NCI-H1436 (cell line): ENCODE results near the gene NME7.

ENCODE experiments used
- DNase-seq: peaks from one replicate; lab custom pipeline; 2025; lab: John Stamatoyannopoulos, UW

NME7 gene

DNA sequence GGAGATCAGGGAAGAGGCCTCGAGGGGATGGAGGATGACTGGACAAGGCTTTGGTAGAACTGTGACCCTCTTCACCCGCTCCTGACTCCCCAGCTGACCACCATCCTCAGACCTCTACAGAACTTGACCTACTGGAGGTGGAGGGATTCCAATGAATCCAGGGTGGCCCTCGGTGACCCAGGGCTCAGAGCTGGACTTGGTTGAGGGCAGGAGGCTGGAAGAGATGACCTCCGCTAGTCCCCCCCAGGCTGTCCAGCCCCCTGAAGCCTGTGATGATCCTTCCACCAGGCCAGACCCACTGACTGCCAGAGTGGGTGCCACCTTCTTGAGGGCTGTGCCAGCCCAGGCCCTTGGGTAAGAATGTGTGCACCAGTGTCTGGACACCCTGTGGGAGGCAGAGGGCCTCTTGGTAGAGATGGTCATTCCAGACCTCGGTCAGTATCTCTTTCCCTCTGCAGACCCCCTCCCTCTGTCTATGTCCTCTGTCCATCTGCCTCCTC, 216.2 kb downstream of the NME7 start:
- no peak for DNase-seq

DNA sequence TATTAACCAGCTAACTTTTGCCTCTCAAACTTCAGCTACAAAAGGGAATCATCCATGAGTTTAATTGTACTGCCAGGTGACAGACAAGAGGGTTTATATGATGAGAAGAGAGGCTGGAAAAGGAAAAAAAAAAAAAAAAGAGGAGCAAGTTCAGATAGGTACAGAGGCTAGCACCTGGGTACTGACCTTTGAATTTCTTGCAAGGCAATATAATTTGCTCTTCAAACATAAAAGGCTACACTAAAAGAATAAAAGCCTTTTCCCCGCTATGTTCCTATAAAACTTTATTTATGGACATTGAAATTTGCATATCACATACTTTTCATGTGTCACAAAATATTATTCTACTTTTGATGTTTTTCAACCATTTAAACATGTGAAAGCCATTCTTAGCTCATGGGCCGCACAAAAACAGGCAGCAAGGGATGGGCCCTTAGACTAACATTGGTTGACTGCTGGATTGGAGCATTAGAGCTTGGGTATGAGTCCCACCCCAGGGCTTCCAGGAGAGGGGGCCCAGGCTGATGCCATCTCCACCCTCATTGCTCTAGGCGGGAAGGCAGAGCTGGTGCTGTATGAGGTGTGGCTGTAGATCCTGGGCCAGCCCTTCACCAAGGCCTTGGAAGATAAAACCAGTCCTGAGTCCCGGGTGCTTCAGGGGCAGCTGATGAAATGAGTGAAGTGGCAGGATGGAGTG, 216.8 kb downstream of the NME7 start:
- no peak for DNase-seq

DNA sequence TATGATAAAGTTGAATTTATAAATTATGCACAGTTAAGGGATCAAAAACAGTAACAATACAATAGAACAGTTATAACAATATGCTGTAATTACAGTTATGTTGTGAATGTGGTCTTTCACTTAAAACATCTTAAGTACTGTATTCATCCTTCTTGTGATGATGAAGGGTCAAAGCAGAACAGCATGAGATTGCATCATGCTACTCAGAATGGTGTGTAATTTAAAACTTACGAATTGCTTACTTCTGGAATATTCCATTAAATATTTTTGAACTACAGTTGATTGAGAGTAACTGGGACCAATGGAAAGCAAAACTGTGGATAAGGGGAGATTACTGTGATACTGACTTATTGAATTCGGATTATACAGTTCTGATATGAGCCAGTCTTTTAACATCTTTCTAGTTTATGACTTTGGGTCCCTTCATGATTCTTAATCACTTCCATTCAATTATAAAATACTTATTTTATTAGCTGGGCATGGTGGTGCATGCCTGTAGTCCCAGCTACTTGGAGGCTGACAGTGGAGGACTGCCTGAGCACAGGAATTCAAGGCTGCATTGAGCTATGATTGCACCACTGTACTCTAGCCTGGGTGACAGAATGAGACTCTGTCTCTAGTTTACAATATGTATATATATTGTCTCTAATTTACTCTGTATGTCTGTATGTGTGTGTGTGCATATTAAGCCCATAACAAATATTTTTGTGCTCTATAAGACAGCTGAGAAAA, 217.9 kb downstream of the NME7 start:
- no peak for DNase-seq

DNA sequence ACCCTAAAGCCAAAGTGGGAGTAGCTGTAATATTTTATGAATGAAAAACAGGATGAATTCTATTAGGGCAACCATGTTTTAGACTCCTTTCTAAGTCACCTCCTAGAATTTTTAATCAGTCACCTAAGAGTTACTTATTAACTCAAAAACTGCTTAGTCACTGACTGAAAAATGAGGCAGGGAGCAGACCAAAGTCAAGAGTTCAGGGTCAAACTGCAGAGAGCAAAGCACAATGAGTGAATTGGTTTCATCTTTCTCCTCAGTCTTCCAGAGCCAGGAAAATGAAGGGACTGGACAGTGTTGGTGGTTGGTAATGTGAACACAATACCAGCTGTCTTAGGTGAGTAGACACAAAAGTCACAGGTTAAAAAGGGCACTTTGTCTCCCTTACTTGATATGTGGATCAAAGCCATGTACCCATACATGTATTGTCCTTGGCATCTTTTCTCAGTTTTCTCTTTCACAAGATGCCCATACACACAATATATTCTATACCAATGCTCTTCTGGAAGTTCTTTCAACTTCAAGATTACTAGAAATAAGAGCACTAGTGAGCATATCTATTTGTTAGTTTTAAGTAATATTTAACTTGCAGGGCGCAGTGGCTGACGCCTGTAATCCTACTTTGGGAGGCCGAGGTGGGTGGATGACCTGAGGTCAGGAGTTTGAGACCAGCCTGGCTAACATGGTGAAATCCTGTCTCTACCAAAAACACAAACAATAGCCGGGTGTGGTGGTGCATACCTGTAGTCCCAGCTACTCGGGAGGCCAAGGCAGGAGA, 218.9 kb downstream of the NME7 start:
- DNase-seq = no peak

DNA sequence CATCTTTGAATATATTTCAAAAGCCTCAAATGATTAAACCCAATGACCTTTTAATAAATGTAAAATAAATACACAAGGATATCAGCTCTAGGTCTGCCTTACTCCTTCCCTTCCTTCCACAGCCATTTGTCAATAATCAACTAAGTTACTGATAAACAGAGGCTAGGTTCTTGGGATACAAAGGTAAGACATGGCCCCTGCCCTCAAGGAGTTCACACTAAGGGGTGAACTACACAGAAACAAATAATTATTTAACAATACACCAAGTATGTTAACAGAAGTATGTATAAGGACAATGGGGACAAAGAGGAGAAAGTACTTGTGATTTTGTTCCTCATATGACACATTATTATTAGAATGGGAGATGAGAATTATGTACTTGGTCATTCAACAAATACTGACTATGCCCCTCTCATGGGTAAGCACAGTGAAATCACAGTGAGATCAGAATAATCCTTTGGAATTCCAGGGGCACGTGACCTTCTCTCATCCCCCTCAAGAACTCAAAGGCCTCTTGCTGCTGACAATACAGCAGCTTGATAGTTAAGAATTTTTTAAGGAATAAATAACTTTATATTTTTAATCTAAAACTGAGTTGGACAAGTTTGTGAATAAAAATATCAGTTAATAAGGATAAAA, 220.9 kb downstream of the NME7 start:
- DNase-seq = no peak

DNA sequence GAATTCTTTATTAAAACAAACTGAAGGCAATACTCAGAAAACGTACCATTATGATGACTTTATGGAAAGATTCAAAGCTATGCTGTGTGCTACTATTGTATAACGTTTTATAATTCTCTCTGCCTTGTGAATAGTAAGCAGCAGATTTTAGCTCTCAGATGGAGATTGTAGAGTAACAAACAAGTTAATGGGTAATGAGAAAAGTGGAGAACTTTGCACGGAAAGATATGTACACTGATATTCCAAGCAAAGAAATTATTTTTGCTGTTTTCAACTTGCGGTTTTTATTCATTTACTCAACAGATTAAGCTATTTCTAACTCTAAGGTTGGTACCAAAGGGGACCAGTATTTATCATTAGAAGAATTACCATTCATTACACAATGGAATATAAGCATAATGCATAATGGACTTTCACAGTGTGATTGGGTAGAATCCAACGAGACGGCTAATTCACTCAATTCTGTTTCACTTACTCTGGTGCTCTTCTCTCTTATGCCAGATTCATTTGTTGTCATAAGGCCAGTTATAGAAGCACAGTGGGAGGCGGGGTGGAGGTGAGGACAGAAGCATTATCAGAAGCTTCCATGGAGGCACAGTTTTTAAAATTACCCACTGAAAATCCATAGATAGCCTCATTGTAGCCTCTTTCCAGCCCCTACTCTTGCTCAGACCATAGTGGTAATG, 222.5 kb downstream of the NME7 start:
- DNase-seq = no peak

DNA sequence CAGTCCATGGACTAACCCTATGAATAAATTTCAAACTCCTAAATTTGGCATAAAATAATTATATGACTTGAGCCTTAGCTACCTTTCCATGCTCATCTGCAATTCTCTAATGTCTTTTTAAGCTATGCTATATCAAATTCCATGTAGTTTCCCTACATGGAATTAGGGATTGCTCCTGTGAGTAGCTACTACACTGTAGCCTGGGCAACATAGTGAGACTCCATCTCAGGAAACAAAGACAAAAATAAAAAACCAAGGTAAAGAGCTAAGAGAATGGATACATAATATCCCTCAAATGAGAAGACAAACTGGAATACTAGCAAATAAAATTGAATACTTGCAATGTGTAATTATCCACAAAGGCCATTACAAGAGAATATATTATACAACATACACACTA, 223.6 kb downstream of the NME7 start:
- DNase-seq = no peak

DNA sequence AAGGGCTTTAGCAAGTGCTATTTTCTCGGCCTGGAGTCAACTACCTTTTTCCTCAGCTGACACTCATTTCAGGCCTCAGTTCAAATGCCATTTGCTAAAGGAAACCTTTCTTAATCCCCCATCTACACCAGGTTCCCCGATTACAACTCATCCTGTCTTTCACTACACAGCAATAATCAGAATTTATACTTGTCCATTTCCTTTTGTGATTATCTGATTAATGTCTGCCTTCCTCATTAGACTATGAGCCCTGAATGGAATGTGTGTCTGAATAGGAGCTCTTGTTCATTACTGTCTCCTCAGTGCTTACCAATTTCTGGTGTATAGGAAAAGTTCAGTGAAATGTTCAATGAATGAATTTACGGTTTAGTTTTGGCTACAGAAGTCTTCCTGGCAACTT, 224.3 kb downstream of the NME7 start:
- no peak for DNase-seq

DNA sequence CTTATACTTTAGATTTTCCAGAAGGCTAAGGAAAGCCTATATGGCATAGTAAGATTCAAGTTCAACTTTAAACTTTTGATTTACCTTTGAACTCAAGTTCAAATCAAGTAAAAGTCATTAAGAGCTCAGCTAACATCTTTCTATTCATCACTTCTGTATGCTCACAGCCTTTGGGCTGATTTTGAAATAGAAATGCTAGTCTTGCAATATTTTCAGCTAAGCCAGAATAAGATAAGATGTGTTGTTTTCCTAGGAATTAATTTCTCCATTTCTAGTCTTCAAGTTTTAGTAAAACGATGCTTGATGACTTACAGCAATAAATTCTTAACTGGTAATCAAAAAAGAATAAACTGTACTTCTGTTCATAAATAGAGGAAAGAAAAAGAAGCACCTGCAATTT, 225.5 kb downstream of the NME7 start:
- no peak for DNase-seq

DNA sequence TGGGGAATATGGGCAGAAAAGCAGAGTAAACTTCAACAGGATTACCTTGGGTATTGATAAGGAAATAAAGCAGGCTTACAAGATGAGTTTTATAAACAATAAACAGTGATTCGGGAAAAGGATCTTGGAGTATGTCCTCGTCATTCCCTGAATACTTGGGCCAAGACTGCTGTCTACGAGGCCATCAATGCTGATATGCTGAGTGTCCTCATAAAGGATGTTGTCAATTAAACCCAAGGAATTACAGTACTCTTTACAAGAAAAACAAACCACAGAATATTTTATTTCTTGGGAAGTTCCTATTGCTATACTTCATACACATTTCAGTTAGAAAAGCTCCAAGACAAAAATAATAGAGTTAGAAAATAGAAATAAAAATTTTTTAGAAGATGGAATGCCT, 226.2 kb downstream of the NME7 start:
- no peak for DNase-seq

DNA sequence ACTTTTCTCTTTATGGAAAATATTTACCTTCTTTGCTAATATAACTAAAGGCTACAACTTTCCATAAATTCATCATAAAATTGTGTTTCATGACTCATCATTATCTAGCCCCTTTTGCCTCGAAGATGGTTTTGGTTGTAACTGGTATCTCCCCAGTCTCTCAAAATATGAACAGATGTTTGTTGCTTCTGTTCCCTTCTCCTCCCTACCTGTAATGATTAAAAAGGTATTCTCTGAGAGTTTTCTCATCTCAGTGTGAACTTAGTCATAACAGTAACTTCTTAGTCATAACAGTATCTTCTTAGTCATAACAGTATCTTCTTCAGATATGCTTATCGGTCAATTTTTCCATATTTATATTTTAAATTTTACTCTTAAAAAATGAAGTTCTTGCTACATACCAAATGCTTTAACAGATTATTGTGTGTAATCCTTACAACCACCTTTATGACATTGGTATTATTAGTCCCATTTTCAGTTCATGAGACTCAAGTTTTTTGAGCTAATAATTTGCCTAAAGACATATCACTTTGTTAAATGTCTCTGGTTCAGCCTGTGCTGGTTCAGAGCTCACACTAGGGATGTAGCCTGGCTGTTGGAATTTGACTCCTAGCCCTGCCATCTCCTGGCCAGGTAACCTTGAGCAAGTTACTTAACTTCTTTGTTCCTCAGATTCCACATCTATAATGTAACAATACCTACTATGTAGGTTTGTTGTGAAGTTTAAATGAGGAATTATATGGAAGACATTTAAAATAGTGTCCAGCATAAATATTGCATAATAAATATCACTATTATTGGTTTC, 228.5 kb downstream of the NME7 start:
- DNase-seq = no peak

DNA sequence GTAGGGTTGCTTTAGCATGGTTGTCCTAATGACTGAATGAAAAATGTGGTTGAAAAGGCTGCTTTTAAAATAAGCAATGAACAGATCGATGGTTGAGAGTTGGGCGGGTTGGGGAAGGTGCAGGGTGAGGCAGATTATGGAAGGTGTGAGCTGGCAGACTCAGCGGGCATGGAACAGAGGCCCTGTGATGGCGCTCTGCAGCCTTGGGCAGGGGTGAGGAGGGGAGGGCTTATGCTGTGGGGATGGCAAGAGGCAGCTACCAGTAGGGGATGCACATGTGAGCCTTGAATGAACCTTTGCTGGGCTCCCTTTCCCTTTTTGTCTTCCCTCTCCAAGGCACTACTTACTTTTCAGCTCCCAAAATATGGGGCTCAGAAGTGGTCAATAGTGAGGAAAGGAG, 230.2 kb downstream of the NME7 start:
- no peak for DNase-seq

DNA sequence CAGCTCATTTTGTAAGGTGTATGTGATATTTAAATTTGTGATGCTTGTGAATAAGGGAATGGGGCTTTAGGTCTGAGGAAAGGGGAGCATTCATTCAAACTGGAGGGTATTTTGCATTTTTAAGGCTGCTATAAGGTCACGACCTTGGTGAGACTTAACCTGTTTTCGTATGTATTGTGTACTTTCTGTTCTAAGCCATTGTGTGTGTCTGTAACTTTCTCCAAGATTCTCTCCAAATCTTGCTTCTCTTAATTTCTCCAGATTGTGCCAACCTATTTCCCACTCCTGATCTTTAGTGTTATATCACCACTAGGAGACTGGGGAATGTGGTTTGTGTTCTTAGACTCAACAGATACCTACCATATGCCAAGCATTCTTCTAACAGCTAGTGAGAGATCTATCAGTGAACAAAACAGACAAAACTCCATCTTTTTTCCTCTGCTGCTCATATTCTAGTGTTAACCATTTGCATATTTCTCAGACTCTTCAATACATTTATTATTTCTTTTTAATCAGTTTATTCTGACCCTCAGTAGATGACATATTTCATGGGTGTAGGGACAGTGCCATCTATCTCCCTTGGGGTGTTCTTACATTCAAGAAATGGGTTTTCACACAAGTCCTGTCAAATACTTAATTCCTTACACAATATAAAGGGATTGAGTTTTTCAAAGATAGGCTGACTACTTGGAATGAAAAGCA, 233.6 kb downstream of the NME7 start:
- DNase-seq = no peak

DNA sequence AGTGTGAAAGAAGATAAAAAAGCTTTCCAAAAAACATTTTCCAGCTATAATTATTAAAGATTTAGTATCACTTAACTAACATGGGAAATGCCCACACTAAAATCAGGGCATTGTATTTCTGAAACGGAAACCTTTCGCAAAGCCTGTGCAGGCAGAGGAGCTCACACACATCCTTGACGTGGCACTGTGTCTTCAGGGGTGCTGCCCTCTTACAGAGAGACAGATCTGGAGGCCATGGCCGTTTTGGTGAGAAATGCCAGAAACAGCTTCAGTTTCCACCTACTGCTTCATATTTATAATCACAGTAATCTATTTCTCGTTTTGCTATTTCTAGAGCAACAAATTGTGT, 234.4 kb downstream of the NME7 start:
- no peak for DNase-seq

DNA sequence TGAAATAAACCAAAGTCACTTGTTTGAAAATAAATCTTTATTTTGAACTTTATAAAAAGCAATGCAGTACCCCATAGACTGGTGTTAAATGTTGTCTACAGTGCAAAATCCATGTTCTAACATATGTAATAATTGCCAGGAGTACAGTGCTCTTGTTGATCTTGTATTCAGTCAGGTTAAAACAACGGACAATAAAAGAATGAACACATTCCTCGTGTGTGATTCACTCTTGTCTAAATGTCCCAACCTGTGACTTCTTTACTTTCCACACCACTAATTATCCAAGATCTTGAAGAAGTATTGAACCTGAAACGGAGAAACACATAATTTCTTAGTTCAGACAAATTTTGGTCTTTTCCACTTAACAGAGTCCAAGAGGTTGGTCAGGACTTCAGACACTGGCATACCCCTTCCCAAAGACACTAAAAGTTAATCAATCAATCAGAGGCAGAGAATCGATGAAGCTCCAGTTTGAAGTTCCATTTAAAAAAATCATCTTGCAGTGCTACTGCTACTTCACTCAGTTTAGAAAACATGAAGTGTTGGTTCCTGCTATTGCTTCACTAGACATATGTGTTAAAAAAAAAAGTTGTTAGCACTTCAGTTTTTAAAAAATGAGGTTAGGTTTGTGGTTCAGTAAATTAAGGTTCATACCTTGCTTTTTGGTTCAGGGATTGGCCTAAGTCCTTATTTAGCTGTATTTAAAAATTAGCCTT, 234.9 kb downstream of the NME7 start:
- DNase-seq = no peak

DNA sequence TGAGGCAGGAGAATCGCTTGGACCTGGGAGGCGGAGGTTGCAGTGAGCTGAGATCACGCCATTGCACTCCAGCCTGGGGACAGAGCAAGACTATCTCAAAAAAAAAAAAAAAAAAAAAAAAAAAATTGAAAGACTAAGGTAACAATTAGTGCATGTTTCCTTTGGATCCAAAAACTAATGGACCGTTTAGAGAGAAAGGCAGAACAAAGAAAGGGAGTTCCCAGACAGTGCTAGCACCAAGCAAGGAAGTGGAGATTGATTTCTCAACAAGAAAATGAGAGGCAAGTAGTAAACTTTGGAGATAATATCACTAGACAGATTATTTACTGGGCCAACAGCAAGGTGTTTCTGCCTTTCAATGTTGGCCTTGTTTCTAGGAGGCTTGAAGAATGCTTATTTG, 236.9 kb downstream of the NME7 start:
- DNase-seq = no peak

DNA sequence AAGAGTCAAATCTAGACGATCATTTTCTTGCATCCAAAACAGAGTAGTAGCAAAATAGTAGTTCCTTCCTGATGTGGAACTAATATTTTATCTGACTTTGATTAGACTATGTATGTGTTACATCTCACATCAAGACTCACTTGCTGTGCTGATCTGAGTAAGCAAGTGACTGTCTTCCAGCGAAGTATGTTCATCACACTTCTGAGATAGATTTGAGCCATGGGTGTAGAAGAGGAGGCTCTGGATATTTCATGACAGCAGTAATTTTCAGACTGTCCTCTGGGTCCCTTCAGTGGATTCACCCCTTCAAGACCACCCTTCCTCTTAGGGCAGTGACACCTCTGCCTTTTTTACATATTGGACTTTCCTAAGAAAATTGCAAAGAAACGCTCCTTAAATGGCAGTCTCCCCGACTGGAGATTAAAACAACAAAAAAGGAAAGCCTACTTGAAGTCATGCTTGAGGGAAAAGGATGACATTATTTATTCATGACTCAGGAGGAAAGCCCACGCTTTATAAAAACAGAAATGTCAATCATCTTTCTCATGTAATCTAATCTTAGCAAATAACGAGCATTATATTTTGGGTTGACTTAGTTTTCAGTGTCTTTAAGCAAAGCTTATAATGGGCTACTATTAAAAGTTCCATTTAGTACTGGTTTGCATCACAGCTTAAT, 238.3 kb downstream of the NME7 start:
- no peak for DNase-seq

DNA sequence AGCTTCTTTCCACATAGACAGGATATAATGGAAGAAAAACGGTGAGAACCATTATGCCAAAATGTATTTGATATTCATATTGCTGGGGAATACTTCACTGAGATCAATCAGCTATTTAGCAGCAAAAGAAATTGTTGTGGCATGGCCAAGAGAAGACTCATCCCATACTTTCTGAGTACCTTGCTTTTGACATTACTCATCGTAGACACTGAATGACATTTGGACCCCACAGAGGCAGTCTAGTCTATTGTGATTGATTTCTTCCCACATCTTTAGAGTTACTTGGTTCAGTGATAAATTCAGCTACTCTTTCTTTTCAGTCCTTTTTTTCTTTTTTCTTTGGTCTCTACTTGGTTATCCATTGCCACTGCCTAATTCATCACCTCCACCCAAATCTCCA, 239.0 kb downstream of the NME7 start:
- no peak for DNase-seq

DNA sequence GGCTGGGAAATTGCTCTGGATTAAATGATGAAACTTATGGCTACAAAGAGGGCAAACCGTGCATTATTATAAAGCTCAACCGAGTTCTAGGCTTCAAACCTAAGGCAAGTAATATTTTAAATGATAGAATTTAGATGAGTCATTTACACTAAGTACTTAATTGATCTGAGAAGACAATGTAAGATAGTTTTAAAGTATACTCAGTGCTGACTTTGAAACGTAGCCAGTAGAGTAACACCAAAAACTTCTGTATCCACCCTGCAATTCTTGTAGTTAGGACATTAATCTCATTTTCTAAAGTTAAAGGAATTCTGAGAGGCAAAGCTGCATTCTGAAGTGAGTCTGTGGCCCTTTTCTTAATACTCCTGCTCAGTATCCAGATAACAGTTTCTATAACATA, 240.3 kb downstream of the NME7 start:
- no peak for DNase-seq
